ENCODE data around the gene DPH6. TPM values are rescaled to one million over a fixed set of nuclear protein-coding genes. Genes with fewer than 3 reads are reported as not detected.

The DPH6 gene
- total and polyA plus RNA-seq, 7 donors, result 3.6 to 13.2 (median 9.6) TPM

DNA sequence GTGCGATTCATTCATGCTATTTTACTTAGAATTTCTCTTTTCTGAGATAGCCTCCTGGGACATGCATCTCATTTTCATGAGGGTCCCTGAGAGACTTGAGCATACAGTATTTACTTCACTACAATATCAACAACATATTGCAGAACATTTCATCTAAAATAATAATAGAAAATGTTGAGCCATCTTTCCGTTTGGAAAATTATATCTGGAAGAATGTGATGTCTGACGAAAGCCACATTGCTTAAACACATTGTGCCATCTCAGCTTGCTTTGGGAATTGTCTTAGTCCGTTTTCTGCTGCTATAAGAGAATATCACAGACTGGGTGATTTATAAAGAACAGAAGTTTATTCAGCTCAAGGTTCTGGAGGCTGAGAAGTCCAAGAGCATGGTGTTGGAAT lies 55.5 kb downstream of the DPH6 start:
- peaks cover 0 to 3% (median 0%) of the 10 kb centered on the region in 4 donors for H3K9me3 ChIP-seq
- H3K36me3 ChIP-seq, result no peaks in the 10 kb centered on the region
- no peak overlapping the region for H3K4me3 ChIP-seq
- 91 to 92% methylated on average over 4 of the region's 4 CpGs for WGBS, 2 donors
- intact Hi-C loops (cut with DNase I), result no loop called here
- no peaks in the 10 kb centered on the region for H3K4me1 ChIP-seq
- DNase-seq, result no peak
- TF ChIP-seq POLR2A (IDR thresholded peaks at IDR 0.05) (no peak), EP300 (IDR thresholded peaks at IDR 0.05) (no peak), POLR2AphosphoS5 (IDR thresholded peaks at IDR 0.05) (no peak)
- TF ChIP-seq, protein P1, sequence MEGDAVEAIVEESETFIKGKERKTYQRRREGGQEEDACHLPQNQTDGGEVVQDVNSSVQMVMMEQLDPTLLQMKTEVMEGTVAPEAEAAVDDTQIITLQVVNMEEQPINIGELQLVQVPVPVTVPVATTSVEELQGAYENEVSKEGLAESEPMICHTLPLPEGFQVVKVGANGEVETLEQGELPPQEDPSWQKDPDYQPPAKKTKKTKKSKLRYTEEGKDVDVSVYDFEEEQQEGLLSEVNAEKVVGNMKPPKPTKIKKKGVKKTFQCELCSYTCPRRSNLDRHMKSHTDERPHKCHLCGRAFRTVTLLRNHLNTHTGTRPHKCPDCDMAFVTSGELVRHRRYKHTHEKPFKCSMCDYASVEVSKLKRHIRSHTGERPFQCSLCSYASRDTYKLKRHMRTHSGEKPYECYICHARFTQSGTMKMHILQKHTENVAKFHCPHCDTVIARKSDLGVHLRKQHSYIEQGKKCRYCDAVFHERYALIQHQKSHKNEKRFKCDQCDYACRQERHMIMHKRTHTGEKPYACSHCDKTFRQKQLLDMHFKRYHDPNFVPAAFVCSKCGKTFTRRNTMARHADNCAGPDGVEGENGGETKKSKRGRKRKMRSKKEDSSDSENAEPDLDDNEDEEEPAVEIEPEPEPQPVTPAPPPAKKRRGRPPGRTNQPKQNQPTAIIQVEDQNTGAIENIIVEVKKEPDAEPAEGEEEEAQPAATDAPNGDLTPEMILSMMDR (IDR thresholded peaks at IDR 0.05), result no peak
- no peaks in the 10 kb centered on the region for H3K27me3 ChIP-seq
- no peak overlapping the region for H3K27ac ChIP-seq

DNA sequence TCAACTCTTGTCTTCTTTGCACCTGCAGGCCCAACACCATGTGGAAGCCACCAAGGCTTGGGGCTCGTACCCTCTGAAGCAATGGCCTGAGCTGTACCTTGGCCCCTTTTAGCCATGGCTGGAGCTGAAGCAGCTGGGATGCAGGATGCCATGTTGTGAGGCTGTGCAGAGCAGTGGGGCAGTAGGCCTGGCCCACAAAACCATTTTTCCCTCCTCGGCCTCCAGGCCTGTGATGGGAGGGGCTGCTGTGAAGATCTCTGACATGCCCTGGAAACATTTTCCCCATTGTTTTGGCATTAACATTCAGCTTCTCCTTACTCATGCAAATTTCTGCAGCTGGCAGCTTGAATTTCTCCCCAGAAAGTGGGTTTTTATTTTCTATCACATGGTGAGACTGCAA lies 58.5 kb downstream of the DPH6 start:
- Histone ChIP-seq H3K9me3 (peaks cover 0 to 3% (median 0%) of the 10 kb centered on the region in 4 donors), H3K27ac (no peak overlapping the region), H3K36me3 (no peaks in the 10 kb centered on the region), H3K4me3 (no peak overlapping the region), H3K4me1 (peaks cover 0 to 1% (median 0%) of the 10 kb centered on the region in 4 donors), H3K27me3 (no peaks in the 10 kb centered on the region)
- WGBS, 2 donors, result 94 to 97% methylated on average over 2 of the region's 2 CpGs
- DNase-seq, result no peak
- intact Hi-C loops (cut with DNase I), result no loop called here
- TF ChIP-seq POLR2AphosphoS5 (IDR thresholded peaks at IDR 0.05) (no peak), EP300 (IDR thresholded peaks at IDR 0.05) (no peak), POLR2A (IDR thresholded peaks at IDR 0.05) (no peak)
- TF ChIP-seq, protein P1 (IDR thresholded peaks at IDR 0.05), result no peak

DNA sequence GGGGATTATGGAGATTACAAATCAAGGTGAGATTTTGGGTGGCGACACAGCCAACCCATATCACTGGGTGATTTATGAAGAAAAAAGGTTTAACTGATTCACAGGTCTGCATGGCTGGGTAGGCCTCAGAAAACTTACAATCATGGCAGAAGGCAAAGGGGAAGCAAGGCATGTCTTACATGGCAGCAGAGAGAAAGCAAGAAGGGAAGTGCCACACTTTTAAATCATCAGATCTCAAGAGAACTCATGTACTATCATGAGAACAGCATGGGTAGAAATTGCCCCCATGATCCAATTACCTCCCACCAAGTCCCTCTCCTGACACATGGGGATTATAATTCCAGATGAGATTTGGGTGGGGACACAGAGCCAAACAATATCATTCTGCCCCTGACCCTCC lies 59.7 kb downstream of the DPH6 start:
- Histone ChIP-seq H3K4me3 (no peak overlapping the region), H3K27me3 (no peaks in the 10 kb centered on the region), H3K9me3 (peaks cover 0 to 3% (median 0%) of the 10 kb centered on the region in 4 donors), H3K36me3 (no peaks in the 10 kb centered on the region), H3K4me1 (peaks cover 0 to 11% (median 0%) of the 10 kb centered on the region in 4 donors), H3K27ac (no peak overlapping the region)
- DNase-seq, result no peak
- 98 to 99% methylated on average over 1 of the region's 1 CpG for WGBS, 2 donors
- no peak for TF ChIP-seq POLR2AphosphoS5 (IDR thresholded peaks at IDR 0.05)
- no peak for TF ChIP-seq EP300 (IDR thresholded peaks at IDR 0.05)
- no peak for TF ChIP-seq POLR2A (IDR thresholded peaks at IDR 0.05)
- TF ChIP-seq, protein P1 (IDR thresholded peaks at IDR 0.05), result no peak
- intact Hi-C loops (cut with DNase I), result no loop called here

DNA sequence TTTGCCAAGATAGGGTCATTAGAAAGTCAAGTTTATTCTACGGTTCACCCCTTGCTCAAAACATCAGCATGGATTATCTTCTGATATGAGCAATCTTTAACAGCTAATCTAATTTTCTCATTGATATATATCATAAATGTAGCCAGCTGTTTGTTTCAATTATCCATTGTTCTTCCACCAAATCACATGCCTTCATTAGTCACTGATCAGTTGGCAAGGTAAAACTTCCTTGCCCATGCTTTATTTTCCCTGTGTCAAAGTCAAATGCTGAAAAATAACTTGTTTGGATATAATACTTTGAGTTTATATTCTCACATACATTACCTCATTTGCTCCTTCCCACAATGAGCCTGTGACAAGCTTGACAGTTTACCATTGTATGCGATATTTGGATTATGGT lies 60.6 kb downstream of the DPH6 start:
- WGBS, 2 donors, result 93 to 95% methylated on average over 2 of the region's 2 CpGs
- intact Hi-C loops (cut with DNase I), result no loop called here
- no peak for DNase-seq
- Histone ChIP-seq H3K9me3 (peaks cover 0 to 3% (median 0%) of the 10 kb centered on the region in 4 donors), H3K4me1 (peaks cover 0 to 11% (median 0%) of the 10 kb centered on the region in 4 donors), H3K27me3 (no peaks in the 10 kb centered on the region), H3K27ac (no peak overlapping the region), H3K36me3 (no peaks in the 10 kb centered on the region), H3K4me3 (no peak overlapping the region)
- TF ChIP-seq EP300 (IDR thresholded peaks at IDR 0.05), result no peak
- no peak for TF ChIP-seq POLR2AphosphoS5 (IDR thresholded peaks at IDR 0.05)
- TF ChIP-seq, protein P1 (IDR thresholded peaks at IDR 0.05), result no peak
- no peak for TF ChIP-seq POLR2A (IDR thresholded peaks at IDR 0.05)
